ENCODE measurements around the gene AGT.

The AGT gene

DNA sequence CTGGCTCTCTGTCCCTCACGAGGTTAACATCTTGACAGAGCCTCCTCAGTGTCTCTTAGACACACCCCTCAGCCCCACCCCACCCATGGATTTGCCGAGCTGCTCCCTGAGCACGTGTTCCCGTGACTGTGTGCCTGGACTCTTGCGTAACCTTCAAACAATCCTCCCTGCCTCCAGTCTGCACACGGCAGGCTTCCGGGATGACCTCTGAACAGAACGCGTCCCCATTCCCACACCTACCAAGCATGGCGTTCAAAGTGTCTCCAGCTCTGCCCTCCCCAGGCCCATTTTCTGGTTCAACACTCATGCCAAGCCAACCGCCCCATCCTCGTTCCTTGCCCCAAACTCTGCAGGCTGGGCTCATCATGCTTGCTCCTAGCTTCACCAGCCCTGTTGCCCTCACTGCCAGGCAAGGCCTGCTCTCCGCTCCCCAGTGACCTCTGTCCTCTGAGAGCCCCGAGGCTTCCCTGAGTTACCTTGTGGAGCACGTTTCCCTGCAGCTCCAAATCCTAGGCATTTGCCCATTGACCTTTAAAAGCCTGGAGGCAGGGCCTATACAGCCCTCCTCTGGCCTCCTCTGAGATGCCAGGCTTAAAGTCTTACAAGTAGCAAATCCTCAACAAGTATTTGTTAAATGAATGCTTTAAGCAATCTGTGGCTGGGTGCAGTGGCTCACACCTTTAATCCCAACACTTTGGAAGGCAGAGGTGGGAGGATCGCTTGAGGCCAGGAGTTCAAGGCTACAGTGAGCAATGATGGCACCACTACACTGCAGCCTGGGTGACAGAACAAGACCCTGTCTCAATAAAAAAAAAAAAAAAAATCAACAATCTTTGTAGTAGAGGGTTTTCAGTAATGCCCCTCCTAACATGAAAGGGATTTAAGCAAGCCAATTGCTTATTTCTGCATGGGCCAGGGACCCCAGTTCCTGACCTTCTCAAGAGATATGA is 5.0 kb downstream of the AGT start:
- DNase-seq (ENCODE audit: low read depth in 2 of 2): peak; percentile 12 to 27
- H3K4me3 ChIP-seq (replicated peaks in 1 of 2; ENCODE audit: low read depth in 2 of 2, low read length in 2 of 2): no peak overlapping the region

DNA sequence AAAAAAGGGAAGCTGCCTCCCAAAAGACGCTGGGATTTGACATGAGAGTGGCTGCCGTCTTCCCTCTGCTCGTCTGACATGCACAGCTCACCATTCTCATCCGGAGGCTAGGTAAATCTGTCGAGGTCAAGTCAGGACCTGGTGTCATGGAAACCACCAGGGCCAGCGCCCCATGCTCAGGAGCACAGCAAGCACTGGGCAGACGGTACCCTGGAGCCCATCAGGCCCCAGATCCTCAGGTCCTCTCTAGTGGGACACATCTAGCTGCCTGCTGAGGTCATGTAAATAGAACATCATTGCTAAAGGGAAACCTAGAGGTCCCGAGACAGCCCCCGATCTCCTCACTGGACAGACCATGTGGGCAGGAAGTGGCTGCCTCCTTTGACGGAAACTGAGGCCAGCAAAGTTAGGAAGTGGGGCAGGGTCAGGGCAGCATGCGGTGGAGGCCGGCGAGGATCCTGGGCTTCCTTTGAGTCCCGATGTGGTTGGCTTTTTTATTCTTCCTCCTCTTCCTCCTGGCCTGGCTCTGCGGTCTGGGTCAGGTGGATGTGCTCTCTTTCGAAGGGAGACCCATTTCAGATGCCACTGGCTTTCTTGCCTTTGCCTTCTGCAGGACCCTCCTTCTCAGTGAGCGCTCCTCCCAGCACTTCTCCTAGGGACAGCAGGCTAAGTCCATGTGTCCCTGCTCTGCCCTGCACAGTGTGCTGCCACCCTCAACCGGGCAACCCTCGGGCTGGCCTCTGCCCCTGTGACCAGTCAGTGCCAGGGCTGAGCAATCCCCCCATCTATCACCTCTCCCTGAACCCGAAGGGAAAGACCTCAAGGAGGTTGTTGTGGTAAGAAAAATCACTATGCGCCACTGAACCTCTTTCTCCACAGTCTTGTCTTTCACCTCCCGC is 5.9 kb downstream of the AGT start:
- TF ChIP-seq, protein P1, sequence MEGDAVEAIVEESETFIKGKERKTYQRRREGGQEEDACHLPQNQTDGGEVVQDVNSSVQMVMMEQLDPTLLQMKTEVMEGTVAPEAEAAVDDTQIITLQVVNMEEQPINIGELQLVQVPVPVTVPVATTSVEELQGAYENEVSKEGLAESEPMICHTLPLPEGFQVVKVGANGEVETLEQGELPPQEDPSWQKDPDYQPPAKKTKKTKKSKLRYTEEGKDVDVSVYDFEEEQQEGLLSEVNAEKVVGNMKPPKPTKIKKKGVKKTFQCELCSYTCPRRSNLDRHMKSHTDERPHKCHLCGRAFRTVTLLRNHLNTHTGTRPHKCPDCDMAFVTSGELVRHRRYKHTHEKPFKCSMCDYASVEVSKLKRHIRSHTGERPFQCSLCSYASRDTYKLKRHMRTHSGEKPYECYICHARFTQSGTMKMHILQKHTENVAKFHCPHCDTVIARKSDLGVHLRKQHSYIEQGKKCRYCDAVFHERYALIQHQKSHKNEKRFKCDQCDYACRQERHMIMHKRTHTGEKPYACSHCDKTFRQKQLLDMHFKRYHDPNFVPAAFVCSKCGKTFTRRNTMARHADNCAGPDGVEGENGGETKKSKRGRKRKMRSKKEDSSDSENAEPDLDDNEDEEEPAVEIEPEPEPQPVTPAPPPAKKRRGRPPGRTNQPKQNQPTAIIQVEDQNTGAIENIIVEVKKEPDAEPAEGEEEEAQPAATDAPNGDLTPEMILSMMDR (IDR thresholded peaks at IDR 0.05; ENCODE audit: low read depth, low read length): no peak
- H3K4me3 ChIP-seq (replicated peaks in 1 of 2; ENCODE audit: low read depth in 2 of 2, low read length in 2 of 2): no peak overlapping the region
- DNase-seq (ENCODE audit: low read depth in 2 of 2): no peak

More for the DNA sequence above, 5.0 kb downstream of the AGT start:
- TF ChIP-seq, protein P1 (IDR thresholded peaks at IDR 0.05; ENCODE audit: low read depth, low read length): no peak

DNA sequence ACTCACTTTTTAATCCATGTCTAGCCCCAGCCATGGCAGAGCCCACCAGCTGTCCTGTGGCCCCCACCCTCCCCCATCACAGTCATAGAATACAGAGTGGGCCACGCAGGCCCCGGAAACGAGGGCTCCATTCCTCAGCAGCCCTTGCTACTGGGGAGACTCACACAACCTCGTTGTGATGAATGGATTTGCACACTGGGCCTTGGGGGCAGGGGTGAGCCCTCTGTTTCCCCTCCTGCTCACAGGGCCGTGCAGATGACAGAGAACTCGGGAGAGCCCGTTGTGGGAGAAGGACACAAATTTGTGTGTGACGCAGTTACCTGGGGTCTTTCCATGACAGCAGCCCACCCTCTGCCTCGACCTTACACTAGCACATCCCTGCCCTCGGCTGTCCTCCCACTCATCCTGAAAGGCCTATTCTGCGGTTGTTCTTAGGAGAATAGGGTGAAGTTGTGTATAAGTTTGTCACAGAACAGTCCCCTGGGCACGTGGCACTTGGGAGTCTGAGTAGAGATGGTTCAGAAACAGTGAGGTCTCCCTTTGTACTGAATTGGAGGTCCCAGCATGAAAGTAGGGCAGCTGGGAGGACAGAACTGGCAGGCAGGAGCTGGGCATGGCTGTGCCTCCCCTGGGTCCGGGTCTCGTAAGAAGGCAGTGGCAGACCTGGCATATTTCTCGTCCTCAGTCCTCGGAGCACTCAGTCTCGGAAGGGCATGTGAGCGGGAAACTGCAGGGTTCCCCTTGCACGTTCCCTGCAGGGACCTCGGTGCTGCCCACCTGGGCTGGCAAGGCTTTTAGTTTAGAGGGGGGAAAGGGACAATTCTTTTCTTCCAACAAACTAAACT is 6.8 kb downstream of the AGT start:
- TF ChIP-seq, protein P1 (IDR thresholded peaks at IDR 0.05; ENCODE audit: low read depth, low read length): no peak
- no peak overlapping the region for H3K4me3 ChIP-seq (replicated peaks in 1 of 2; ENCODE audit: low read depth in 2 of 2, low read length in 2 of 2)
- no peak for DNase-seq (ENCODE audit: low read depth in 2 of 2)

DNA sequence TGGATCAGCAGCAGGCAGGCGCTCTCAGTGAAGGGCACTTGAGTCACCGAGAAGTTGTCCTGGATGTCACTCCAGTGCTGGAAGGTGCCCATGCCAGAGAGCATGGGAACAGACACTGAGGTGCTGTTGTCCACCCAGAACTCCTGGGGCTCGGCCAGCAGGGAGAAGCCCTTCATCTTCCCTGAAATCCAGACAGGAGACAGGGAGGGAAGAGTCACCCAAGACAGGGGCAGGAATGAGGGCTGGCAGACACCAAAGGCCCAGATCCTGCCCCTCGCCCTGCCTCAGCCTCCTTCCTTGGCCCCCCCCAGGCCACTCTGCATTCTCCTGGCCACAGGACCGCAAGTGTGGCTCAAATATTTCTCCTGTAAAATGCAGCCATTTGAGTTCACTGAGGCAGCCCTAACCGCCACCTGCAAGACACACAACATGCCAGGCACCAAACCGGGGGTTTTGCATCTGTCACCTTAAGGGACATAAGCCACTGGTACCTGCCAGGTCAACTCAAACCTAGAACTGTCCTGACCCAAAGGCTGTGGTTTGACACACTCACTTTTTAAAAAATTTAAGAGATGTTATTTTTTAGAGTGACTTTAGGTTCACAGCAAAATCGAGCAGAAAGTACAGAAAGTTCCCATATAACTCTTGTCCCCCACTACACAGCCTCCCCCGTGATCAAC is 7.8 kb downstream of the AGT start:
- no peak for DNase-seq (ENCODE audit: low read depth in 2 of 2)
- H3K4me3 ChIP-seq (replicated peaks in 1 of 2; ENCODE audit: low read depth in 2 of 2, low read length in 2 of 2): no peak overlapping the region
- TF ChIP-seq, protein P1 (IDR thresholded peaks at IDR 0.05; ENCODE audit: low read depth, low read length): no peak

DNA sequence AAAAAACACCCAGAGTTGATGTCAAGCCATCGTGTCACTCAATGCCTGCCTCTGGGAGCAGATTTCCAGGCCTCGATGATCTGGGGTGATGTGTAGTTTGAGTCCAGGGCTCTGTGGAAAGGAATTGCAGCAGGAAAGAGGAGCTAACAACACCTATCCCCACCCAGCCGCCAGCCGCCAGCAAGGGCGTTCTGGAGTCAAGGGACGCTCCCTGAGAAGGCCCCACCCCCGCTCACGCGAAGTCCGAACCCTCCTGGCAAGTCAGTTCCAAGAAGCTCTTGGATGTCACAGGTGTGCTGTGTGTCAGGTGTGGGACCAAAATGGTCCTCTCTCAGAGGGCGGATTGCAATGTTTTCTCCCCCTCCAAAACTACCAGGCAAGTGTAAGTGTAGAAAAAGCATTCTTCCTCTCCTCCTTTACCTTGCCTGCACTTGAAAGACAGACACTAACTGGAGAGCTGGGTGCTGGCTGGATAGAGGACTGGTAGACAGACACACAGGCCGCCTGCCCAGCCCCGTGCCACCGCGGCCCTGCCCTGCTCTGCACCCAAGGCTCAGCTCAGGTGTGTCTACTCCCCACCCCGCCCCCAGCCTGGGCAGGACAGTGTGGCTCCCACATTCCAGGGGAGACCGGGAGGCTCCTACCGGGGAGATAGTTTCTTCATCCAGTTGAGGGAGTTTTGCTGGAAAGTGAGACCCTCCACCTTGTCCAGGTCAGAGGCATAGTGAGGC is 8.5 kb downstream of the AGT start:
- DNase-seq (ENCODE audit: low read depth in 2 of 2): no peak
- no peak overlapping the region for H3K4me3 ChIP-seq (replicated peaks in 1 of 2; ENCODE audit: low read depth in 2 of 2, low read length in 2 of 2)
- TF ChIP-seq, protein P1 (IDR thresholded peaks at IDR 0.05; ENCODE audit: low read depth, low read length): no peak
